HG03460 (cell line): ENCODE results near the gene CDK14.

Source experiments
- ATAC-seq: cut with Tn5 transposase; IDR thresholded peaks from one replicate; pipeline ENCODE4 v1.9.1; 2021; ENCODE audit not compliant: unreplicated experiment

The CDK14 gene

DNA sequence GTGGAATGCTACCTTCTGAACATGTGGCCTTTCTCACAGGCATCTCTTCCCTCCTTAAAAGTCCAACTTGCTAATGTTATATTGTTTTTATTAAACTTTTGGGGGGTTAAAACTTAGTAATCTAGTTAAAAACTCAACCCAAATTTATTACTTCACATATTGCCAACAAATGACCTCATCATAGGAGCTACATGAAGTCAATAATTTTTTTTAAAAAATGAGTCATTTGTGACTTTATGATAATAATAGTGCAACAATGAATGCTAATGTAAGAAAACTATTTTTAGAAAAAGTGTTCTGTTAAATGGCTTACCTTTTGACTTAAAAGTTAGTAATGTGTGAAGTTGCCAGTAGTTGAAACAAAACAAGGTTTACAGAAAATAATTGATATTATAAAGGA lies 342.2 kb downstream of the CDK14 start:
- ATAC-seq, result no peak

DNA sequence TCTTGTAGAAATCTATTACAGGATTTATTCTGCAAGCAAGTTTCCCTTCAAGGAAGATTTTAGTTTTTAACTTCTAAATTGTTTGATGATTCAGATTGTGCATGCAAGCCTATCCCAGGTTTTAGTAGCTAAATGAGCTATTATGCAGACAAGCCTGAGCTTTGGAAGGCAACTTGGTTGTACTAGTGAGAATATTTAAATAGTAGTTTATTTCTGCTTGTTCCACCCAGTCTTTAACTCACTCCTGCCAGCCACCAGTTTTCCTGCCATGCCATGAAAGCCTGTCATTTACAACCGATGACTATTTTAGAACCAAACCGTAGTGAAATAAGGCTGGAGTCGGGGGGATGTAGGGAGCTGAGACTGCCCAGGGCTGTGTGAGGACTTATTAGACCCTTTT lies 343.5 kb downstream of the CDK14 start:
- no peak for ATAC-seq

DNA sequence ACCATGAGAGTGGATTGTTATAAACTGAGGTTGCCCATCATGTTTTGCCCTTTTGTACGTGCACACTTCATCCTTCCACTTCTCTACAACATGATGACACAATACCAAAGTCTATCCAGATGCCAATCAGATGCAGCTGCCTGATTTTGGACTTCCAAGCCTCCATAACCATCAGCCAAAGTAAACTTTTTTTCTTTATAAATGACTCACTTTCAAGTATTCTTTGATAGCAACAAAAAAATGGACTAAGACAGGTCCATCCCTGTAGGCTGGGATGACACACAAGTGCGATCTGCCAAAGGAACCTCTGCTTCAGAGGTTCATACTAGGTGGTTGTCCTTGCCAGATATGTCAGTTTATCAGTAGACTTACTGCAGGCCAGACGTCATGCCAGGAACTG lies 347.9 kb downstream of the CDK14 start:
- no peak for ATAC-seq

DNA sequence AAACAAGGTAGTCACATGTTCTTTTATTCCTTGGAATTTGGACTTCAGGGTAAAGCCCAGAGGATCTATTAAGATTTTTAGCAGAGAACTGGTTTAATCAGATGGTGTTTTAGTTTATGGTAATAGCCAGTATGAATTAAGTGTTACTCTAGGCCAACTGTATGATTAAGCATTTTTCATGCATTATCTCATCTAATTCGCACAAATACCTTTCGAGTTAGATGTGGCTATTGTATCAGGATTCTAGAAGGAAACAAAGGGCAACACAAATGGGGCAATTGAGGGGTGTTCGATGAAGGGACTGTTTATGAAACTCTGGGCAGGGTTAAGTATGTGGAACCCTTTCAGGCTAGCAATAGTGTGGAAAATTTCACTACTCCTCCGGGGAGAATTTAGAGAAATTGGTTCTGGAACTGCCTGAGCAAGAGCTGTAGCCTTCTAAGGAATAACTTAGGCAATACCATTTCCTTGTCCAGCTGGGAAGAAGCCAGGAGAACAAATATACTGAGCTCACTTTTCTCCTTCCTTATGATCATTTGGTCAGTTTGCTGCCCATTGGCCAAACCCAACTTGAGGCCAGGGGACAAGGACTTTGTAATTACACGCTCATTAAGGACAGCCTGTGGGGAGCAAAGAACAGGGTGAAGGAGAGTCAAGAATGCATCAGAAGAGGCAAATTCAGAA lies 349.1 kb downstream of the CDK14 start:
- ATAC-seq, result no peak

DNA sequence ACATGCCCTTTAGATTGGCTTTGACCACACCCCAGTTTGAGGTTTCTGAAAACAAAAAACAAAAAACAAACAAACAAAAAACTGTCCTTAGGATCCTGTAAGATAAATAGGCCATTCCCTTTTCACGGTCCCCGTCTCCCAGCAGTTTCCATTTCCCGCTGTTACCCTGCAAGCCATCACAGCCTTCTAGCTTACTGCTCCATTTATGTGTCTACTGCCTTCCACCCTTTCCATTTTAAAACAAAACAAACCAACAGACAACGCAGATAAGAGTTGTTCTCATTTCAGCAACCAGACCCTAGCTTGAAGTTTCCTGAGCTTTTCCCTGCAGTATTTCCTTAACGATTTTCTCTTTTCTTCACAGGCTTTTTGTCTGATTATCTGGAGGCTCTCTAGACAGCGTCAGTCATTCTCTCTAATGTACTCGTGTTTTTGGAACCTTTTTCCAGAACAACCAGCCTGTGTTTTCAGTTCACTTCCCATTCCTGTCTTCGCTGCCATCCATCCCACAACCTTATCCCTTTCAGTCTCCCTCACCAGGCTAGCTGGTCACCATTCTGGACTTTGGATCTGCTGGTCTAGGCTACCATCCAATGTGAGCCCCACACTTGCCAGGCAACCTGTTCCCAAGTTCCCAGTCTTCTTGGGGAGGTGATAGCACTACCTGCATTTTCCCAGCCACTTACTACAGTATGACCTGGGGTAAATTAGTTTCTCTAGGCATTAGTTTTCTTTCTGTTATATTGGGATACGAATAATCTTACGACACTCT lies 350.8 kb downstream of the CDK14 start:
- ATAC-seq, result no peak

DNA sequence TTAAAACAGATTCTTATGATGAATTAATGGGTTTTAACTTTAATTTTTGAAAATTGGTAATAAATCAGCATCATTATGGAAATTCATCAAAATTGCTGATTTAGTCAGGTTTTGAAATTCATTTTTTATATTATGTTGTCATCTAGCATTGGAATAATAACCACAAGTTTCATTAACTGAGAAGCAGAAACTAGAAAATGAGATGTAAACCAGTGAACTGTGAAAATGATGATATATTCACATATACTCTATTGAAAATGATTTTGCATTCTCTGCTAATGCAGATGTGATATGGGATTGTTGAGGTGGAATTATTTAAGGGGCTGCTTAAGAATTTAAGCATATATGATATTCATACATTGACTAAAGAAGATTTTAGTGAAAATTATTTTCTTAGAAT lies 352.0 kb downstream of the CDK14 start:
- no peak for ATAC-seq

DNA sequence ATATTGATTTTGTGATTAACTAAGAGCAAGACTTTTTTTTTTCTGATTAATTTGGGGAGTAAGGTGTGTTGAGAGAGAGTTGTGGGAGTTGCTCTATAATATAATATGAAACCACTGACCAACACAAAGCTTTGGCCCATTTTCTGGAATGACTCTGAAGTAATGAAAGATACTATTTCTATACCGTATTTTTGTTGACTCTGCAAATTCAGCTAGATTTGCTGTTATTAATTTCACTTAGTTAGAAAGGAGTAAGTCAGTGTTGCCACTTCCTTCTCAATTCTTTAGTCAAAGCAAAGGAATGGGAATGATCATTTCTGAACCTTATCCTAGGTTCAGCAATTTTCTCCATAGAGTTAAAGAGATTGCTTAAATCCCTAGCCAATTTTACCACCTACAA lies 355.1 kb downstream of the CDK14 start:
- ATAC-seq, result no peak

DNA sequence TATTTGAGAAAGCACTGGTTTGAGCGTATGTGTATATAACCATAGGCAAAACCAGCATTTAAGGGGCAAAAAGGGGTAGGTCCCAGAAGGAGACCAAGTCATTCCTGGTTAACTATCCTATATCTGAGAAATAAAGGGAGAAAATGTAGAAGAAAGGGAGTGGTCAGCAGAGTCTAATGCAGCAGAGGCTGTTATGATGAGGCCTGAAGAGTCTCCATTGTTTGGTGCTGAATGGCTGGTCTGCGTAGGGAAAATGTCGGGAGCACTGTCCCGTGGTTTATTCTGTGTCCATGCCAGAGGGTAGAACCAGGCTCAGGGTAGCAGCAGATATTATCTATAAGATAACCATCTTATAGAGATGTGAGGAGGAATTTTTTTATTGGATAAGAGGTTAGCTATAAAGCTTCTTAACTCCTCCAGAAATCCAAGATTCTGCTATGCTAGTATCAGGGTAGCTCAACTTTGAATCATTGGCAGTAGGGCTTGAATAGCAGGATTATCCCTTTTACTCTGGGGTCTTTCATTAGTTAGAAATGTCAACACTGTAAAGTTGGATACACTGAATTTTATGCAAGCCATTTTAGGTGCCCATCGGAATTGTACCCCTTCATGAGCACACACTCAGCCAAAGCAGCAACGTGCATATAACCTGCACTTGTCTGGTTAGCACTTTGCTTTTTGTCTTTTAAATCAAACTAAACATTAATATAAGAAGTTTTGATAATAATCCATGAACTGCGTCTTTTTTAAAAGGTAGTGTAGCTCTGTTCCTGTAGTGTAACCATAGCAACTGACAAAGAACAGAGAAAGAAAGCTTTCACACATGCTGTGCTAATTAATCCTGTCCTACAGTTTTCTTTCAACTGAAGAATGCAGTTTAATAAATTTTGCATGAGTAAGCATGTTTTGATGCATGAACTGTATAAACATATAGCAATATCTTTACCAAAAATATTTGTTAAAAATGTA lies 356.1 kb downstream of the CDK14 start:
- ATAC-seq, result no peak

DNA sequence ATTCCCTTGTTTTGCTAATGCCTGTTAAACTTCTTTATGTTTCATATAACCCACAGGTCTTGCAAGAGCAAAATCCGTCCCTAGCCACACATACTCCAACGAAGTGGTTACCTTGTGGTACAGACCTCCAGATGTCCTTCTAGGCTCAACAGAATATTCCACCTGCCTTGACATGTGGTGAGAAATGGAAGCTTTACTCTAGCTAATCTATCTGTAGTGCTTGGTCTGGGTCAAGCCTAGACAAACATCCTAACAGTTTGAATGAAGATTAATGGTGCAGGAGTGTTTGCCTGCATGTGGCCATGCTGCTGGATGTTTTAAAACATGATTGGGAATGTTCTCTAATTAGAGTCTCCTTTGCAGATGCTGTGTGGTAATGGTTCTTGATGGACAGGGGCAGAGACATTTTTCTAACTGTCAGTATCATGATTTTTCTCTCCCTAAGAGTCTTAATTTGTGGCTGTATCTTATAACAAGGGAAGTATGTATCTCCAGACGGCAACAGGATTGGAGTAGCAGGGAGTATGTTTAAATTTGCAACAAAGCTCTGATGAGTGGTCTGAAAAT lies 359.6 kb downstream of the CDK14 start:
- no peak for ATAC-seq

DNA sequence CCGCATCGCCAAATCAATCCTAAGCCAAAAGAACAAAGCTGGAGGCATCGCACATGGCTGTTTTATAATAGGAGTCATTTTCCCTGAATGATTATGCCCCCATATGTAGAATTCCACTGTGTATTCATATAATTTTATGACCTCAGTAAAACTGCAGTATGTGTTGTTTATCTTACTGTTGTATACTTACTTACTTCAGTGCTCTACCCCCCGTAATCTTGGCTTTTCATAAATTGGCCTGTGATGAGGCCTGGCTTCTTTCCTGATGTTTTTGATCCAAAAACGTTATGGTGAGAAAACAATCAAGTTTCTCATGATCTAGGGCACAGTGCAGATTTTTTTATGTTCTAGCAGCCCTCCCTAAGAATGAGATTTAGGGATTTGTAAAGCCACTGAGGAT lies 361.8 kb downstream of the CDK14 start:
- no peak for ATAC-seq

DNA sequence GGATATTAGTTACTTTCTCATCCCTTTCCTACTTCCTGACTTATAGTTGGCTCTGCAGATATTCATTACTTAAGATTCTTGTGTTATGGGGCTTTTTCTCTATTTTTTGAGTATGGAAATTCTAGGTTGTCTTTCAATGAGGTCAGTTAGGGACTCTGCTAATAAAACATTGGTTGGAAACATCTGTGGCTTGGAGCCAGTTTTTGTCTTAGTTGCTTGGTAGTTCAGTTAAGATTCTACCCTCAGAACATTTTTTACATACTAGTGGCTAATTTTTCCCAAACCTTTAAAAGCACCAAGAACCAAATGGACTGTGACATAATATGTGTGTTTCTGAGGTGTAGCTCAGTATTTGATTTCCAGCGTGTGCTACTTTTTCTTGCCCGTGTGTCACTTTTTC lies 362.5 kb downstream of the CDK14 start:
- no peak for ATAC-seq

DNA sequence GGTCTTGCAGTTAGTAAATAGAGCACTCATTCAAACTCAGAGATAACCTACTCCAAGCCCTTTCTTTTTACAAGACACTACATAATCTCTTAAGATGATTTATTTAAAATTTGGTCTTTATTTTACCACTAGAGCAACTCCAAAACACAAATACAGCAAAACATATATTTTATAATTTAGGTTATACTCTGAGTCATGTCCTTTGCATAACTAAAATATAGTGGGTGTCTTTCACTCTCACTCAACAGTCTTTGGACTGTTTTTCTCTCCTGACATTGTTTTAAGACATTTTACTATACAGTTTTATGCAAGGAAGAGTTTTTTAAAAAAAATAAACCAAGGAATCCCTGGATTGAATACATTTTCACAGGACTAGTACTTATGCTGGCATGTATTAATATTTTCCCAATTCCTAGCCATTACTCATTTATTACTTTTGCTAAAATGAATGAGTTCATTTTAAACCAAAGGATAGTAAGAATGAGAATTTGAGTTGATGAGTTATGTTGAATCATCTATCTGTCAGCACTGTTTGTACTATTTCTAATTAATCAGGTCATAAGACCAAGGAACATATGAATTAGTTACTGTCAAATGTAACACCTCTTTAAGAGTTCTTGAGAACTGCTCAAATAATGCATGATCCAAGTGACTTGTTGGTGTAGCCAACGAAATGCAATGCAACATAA lies 365.1 kb downstream of the CDK14 start:
- ATAC-seq, result no peak

DNA sequence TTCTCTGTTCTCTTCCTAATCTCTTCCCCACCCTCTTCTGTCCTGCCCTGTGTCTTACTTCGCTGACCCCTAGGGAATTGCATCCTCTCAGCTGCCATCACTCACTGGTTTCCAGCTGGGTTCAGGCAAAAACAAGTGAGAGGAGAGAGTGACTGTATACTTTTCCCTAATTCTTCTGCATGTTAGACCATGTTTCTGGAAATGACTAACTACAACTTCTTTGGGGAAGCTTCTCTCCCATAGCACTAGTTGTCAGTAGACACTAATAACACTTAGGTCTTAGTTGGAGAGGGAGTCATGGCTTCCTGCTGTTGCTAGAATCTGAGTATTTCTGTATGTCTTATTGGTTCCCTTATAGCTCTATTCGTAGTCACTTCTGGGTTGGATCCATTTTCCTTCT lies 369.1 kb downstream of the CDK14 start:
- ATAC-seq, result no peak

DNA sequence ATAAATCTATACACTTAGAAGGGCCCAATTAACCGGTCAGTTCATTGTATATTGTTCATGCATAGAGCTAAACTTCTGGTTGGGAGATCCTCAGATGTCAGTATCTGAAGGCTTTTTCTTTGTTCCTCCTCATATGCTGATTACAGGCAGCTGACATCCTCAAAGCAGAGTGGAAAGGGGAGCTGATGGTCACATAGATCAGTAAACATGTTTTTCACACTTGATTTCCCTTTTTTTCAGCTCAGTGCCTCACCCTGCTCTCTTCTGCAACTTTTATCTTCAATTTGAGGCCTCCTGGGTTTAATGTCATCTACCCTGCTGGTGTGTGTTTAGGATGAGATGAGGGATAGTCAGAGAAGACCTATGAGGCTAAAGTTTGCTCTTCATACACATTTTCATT lies 370.2 kb downstream of the CDK14 start:
- no peak for ATAC-seq

DNA sequence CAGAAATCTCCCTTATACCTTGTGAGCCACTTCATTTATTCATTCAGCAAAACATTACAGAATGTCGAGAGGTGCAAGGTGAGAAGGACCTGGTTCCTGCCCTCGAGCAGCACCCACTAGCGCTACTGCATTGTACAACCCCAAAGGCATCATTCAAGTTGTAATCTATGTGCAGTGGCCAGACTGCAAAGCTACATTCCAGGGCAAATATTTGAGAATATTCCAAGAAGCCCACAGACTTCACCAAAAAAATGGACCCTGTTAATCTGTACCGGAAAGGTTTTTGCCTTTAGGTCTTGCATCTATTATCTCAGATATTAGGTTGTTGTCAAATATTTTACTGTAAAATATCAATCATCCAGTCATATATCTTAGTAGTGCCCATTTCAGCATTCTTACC lies 372.8 kb downstream of the CDK14 start:
- no peak for ATAC-seq

DNA sequence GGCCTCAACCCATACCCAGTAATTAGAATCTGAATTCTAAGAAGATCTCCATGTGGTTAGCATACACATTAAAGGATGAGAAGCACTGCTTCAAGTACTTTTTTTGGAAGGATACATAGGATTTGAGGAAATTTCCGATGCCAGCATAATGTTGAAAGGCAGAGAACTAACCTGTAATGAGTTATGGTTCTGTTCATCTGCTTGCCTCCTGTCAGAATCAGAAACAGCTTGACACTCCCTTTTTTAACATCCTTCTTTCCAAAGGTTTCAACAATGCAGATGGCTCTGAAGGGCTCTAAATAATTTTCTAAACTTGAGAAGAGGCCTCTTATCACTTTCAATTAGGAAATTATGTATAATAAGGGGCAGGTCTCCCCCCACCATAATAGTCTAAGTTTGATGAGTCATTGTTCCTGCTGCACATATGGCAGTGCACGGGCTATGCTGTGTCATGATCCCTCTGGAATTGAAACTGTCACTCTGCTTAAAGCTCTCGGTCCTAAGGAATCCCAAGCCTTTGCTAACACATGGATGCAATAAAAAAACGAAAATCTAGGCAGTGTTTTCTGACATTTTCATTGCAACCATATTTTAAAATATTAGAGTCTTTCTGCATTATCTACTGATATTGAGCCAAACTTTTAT lies 376.9 kb downstream of the CDK14 start:
- ATAC-seq, result no peak

DNA sequence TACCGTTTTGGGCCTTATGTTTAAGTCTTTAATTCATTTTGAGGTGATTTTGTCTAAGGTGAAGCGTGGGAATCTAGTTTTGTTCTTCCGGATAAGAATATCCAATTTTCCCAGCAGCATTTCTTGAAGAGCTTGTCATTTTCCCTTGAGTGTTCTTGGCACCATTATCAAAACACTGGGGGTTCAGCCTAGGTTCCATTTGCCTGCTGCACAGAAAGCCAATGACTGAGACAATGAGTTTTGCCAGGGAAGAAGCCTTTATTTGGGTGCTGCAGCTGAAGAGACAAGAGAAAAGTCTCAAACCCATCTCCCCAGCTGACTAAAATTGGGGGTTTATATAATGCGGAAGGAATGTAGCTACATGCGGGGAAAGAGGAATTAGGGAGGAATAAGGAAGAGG lies 380.9 kb downstream of the CDK14 start:
- ATAC-seq, result no peak

DNA sequence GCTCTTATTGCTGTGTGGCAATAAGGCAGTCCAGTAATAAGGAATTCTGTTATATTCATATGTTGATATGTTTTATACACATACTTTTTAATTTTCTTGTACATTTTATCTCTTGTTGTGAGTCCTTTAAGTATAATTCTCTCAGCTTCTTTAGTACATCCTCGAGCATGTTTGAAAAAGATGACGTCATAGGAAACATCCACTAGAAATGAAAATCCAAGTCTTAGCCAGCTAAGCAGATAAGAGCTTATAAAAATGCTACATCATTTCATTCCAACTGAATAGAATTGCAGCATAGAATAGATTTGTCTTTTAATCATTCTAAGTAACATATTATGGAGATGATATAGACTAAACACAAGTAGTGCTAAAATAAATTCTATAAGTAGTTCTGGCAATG lies 384.4 kb downstream of the CDK14 start:
- ATAC-seq, result no peak

DNA sequence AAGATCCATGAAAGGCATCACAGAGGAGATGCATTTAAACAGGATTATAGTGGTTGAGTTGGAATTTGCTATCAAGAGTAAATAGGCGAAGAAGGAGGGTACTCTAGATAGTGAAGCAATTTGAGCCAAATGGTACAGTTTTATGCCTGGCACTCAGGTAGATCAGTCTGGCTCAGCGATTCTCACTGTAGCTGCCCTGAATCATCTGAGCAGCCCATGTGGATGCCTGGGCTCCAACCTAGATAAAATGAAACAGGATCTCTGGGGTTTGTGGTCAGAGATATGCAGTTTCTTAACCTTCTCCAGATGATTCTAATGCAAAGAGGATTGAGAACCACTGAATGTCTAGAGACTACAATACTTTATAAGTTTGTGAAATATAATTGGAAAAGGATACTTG lies 386.1 kb downstream of the CDK14 start:
- no peak for ATAC-seq

DNA sequence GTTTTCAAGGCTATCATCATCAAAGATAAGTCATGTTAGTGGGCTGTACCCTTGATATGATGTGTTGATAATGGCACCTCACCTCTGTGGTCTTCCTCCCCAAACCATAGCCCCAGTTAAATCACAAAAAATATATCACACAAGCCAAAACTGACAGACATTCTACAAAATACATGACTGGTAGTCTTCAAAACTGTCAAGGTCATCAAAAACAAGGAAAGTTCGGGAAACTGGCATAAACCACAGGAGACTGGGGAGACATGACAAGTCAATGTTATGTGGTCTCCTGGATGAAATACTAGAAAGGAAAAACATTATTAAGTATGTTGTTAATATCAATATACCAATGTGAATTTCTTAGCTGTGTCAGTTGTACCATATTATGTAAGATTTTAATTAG lies 388.6 kb downstream of the CDK14 start:
- no peak for ATAC-seq
